Astrocyte of the cerebellum (primary cell): Measurements from ENCODE around the gene SIM2.

Experiments
- DNase-seq: peaks from one replicate; pipeline ENCODE4 v3.0.0-alpha.2; 2011; ENCODE audit warnings: low read depth
- H3K4me3 ChIP-seq: 2 replicates; pipeline ENCODE4 v1.5.1; 2011; ENCODE audit warnings: mild to moderate bottlenecking, low read depth, low read length, moderate library complexity
- in situ Hi-C: cut with HindIII; loops from 2 replicates; pipeline ENCODE4 v1.10.0; 2017; ENCODE audit warnings: low sequenced_read_pairs
- TF ChIP-seq, protein P1 (sequence below): IDR thresholded peaks from 2 replicates; pipeline ENCODE4 v1.5.1; 2012; ENCODE audit warnings: low read length, low read depth, moderate library complexity, mild to moderate bottlenecking; ENCODE audit errors: missing control alignments

Gene SIM2

DNA sequence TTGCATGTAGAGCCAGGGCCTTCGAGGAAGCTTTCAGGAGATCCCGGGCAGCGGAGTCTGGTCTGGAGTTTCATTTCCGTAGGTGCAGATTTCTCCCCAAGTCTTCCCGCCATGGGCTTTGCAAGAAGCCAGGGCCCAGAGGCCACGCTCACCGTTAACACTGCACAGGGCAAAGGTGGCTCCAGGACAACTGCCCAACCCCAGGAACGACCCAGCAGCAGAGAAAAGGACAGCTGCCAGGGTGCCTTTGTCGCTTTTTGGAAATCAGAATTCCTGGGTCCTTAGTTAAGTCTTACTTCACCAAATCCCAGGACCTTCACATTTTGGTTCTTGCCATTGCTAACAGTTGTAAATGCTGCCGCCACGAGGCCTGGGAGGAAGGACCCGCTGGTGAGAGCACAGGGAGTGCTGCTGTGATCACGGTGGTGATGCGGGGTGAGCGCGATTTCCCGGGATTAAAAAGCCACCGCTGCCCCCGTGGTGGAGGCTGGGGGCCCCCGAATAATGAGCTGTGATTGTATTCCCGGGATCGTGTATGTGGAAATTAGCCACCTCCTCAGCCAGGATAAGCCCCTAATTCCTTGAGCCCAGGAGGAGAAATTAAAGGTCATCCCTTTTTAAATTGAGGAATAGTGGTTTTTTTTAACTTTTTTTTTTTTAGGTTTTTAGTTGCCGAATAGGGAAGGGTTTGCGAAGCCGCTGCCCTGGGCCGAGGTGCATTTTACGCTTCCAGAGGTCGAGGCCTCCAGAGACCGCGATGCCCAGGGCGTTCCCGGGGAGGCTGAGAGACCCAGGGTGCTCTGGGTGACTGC is 8.2 kb downstream of the SIM2 start:
- H3K4me3 ChIP-seq, result no peak overlapping the region
- TF ChIP-seq, protein P1, sequence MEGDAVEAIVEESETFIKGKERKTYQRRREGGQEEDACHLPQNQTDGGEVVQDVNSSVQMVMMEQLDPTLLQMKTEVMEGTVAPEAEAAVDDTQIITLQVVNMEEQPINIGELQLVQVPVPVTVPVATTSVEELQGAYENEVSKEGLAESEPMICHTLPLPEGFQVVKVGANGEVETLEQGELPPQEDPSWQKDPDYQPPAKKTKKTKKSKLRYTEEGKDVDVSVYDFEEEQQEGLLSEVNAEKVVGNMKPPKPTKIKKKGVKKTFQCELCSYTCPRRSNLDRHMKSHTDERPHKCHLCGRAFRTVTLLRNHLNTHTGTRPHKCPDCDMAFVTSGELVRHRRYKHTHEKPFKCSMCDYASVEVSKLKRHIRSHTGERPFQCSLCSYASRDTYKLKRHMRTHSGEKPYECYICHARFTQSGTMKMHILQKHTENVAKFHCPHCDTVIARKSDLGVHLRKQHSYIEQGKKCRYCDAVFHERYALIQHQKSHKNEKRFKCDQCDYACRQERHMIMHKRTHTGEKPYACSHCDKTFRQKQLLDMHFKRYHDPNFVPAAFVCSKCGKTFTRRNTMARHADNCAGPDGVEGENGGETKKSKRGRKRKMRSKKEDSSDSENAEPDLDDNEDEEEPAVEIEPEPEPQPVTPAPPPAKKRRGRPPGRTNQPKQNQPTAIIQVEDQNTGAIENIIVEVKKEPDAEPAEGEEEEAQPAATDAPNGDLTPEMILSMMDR, result no peak
- in situ Hi-C loops, result no loop called here
- no peak for DNase-seq

DNA sequence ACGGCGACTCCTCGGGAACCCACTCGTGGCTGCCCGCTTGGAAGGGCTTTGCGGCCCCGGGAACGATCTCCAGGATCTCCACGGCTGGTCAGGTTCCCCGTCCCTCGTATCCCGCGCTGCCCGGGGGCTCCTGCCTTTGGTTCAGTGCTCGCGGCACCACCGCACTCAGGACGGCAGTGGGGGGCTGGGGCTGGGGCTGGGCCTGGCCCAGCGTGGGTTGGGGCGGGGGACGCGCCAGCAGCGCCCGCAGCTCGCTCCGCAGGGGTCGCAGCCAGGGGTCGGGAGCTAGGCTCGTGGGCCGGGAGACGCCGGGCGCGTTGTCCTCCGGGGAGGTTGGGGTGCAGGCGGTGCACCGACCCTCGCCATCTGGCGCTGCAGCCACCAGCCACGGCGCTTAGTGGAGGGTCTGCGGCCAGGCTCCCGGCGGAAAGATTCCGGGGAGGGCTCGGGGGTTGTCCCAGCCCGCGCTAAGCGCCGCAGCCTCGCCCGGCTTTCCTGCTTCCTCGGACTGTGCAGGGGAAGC is 8.9 kb downstream of the SIM2 start:
- DNase-seq, result no peak
- TF ChIP-seq, protein P1, result no peak
- in situ Hi-C loops, result no loop called here
- H3K4me3 ChIP-seq, result no peak overlapping the region

DNA sequence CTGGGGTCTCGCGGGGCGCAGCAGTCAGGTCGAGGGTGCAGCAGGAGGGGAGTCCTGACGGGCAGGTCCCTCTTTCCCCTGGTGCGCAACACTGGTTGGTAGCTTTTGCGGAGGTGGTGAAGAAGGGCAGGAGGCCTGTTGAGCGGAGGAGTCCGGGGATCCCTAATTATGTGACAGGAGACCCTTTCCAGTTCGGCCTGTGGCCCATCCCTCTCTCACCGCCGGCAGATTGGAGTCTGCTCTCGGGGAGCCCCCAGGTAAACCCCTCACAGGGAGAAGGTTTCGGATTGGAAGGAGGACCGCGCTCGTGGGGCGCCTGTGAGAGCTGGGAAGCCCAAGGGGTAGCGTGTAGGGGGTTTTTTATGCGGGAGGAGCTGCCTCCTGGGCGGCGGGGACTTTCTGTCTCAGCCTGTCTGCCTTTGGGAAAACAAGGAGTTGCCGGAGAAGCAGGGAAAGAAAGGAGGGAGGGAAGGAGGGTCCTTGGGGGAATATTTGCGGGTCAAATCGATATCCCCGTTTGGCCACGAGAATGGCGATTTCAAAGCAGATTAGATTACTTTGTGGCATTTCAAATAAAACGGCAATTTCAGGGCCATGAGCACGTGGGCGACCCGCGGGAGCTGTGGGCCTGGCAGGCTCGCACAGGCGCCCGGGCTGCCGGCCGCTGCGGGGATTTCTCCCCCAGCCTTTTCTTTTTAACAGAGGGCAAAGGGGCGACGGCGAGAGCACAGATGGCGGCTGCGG is 9.5 kb downstream of the SIM2 start:
- in situ Hi-C loops, result no loop called here
- no peak overlapping the region for H3K4me3 ChIP-seq
- DNase-seq, result no peak
- TF ChIP-seq, protein P1, result no peak

DNA sequence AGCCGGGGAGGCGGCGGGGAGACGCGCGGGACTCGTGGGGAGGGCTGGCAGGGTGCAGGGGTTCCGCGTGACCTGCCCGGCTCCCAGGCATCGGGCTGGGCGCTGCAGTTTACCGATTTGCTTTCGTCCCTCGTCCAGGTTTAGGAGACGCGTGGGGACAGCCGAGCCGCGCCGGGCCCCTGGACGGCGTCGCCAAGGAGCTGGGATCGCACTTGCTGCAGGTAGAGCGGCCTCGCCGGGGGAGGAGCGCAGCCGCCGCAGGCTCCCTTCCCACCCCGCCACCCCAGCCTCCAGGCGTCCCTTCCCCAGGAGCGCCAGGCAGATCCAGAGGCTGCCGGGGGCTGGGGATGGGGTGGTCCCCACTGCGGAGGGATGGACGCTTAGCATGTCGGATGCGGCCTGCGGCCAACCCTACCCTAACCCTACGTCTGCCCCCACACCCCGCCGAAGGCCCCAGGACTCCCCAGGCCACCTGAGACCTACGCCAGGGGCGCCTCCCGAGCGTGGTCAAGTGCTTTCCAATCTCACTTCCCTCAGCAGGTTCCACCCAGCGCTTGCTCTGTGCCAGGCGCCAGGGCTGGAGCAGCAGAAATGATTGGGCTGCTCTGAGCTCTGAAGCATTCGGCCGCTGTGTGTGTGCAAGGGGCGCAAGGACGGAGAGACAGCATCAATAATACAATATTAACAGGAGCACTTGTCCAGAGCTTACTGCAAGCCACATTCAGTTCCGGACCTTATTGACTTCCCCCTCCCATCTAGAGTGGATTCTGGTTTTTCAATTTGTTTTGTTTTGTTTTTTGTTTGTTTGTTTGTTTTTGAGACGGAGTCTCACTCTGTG is 10.3 kb downstream of the SIM2 start:
- no peak for DNase-seq
- in situ Hi-C loops, result no loop called here
- TF ChIP-seq, protein P1, result no peak
- H3K4me3 ChIP-seq, result no peak overlapping the region

DNA sequence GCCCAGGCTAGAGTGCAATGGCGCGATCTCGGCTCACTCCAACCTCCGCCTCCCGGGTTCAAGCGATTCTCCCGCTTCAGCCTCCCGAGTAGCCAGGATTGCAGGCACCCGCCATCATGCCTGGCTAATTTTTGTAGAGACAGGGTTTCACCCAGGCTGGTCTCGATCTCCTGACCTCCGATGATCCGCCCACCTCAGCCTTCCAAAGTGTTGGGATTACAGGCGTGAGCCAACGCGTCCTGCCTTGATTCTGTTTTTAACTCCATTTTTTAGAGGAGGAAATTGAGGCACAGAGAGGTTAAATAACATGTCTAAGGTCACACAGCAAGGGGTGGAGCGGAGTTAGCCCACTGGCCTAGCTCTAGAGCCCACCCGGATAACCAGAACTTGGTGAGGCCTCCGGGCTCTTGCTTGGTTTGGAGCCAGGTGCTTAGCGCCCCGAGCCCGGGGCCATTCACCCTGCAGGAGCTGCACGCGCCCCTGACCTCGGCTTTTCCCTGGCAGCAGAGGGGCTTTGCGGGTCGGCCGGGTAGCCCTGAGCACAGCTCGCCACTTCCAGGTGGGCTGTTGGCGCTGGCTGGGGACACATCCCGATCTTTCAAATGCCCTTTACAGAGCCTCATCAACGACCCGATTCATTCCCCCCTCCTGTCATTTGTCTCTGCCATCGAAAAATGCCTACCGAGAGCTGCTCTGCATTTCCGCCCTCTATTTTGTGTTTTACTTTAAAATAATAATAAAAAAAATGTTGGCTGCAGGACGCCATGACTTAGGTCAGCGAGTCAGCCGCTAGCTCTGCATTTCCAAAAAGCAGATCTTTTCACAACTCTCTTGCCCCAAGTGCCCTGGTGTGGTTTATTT is 11.2 kb downstream of the SIM2 start:
- no peak for DNase-seq
- TF ChIP-seq, protein P1, result no peak
- in situ Hi-C loops, result no loop called here
- H3K4me3 ChIP-seq, result no peak overlapping the region
